Nephron (organoid): ENCODE results near the gene ALX4.

Experiments
- H3K27ac Mint-ChIP-seq, 3 experiments: 2 replicates each; pipeline ENCODE4 v1.8.0; 2020; ENCODE audit warnings: mixed read lengths in 3 of 3, mild to moderate bottlenecking in 2 of 3, moderate library complexity in 1 of 3
- H3K27me3 Mint-ChIP-seq: 2 replicates; pipeline ENCODE4 v1.8.0; 2021; ENCODE audit warnings: low read depth, mild to moderate bottlenecking, moderate library complexity, mixed read lengths
- H3K36me3 Mint-ChIP-seq: 2 replicates; pipeline ENCODE4 v1.8.0; 2020; ENCODE audit warnings: low read depth, mixed read lengths
- H3K4me1 Mint-ChIP-seq: 2 replicates; pipeline ENCODE4 v1.8.0; 2020; ENCODE audit warnings: mixed read lengths
- H3K4me3 Mint-ChIP-seq, 3 experiments: 2 replicates each; pipeline ENCODE4 v1.8.0; 2020; ENCODE audit warnings: mild to moderate bottlenecking in 3 of 3, mixed read lengths in 3 of 3, moderate library complexity in 2 of 3
- H3K9me3 Mint-ChIP-seq: 2 replicates; pipeline ENCODE4 v1.8.0; 2020; ENCODE audit warnings: mixed read lengths
- CTCF ChIP-seq, 3 experiments: fragments of 200-600 bp; sonication (generic); IDR thresholded peaks; one replicate each; pipeline ENCODE4 v1.5.0; 2021; ENCODE audit warnings: antibody characterized with exemption in 3 of 3; ENCODE audit not compliant: unreplicated experiment in 3 of 3

ALX4 gene

DNA sequence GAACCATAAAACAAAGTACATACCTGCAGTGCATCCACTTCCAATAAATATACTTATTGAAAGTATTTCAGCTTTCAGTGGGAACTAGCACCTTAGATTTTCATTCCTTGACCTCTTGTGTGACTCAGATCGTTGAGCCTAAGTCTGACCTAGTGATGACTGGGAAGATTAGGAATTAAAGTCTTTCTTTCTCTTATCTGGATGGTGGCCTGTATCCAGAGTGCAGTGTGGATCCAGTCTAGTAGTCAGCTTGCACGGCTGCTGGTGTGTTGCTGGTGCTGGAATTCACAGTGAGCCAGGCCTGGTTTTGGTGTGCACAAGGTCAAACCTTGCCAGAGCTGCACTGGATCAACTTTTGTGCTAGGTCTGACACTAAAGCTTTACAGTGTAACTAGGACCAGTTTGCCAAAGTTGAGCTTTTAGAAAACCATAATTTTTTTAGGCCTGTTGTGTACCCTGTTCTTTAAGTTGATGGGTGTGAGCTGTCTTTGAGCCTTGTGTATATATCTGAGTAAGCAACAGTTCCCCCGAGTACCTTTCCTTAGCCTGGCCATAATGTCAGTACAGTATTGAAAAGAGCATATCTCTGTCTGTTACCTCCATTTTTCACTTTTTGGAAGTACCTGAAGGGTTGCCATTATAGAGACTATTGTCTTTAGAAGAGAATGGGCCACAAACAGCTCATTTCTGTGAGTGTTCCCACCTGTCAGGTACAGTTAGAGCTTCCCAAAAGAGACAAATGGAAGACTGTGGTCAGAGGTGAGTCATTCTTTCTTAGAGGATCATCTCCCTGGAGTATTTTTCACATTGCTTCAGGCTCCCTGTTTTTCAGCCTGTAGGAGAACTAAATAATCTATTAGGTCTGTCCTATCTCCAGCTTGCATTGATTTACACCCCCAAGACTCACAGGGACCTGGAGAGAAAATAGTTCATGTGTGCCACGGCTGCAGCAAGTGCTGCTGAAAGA lies 89.8 kb downstream of the ALX4 start:
- TF ChIP-seq CTCF (IDR thresholded peaks at IDR 0.05; ENCODE audit: unreplicated experiment in 3 of 3) = no peak
- peaks cover under 1% of the 10 kb centered on the region for H3K9me3 Mint-ChIP-seq
- peak overlapping the region in 2 of 3 experiments; percentile 50 to 59 for H3K27ac Mint-ChIP-seq
- H3K27me3 Mint-ChIP-seq = no peaks in the 10 kb centered on the region
- H3K4me3 Mint-ChIP-seq = peak overlapping the region in 2 of 3 experiments; percentile 13 to 24
- peaks cover 10% of the 10 kb centered on the region for H3K36me3 Mint-ChIP-seq
- H3K4me1 Mint-ChIP-seq = peaks cover 64% of the 10 kb centered on the region

DNA sequence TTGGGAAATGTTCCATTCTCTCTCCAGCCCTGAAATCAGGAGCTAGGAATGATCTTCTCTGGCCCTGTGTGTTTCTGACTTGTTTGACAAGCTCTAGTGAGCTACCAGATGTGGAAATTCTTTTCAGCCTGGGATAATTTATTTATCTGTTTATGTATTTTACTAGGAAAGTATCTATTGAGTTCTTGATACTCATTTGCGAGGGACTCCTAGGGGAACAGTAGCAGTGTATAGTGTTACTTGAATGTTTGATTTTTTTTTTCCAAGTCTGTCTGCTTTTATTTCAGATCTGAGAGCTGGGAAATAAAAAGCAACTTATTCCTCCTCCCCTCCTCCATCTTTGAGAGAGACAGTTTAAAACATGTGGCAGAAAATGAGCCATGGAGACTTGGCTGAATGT lies 92.5 kb downstream of the ALX4 start:
- no peaks in the 10 kb centered on the region for H3K27me3 Mint-ChIP-seq
- no peak for TF ChIP-seq CTCF (IDR thresholded peaks at IDR 0.05; ENCODE audit: unreplicated experiment in 3 of 3)
- H3K9me3 Mint-ChIP-seq = peaks cover 16% of the 10 kb centered on the region
- H3K4me1 Mint-ChIP-seq = peaks cover 53% of the 10 kb centered on the region
- H3K36me3 Mint-ChIP-seq = peaks cover 28% of the 10 kb centered on the region
- H3K4me3 Mint-ChIP-seq = no peak overlapping the region
- peak overlapping the region; percentile 3 to 40 (median 14) for H3K27ac Mint-ChIP-seq

DNA sequence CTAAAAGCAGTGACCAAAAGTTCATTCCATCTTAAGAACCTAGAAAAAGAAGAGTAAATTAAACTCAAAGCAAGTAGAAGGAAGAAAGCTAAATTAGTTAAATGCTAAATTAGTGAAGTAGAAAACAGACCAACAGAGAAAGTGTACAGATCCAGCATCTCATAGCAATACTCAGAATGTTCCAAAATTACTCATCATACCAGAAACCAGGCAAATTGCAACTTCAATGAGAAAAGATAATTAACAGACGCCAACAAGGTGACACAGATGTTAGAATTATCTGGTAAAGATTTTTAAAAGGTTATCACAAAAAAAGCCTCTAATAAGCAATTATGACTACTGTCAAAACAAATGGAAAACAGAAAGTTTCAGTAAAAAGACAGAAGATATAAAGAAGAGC lies 96.8 kb downstream of the ALX4 start:
- Mint-ChIP-seq H3K27ac (no peak overlapping the region), H3K27me3 (no peaks in the 10 kb centered on the region), H3K4me3 (no peak overlapping the region), H3K9me3 (peaks cover 30% of the 10 kb centered on the region), H3K4me1 (peaks cover 19% of the 10 kb centered on the region), H3K36me3 (peaks cover 57% of the 10 kb centered on the region)
- no peak for TF ChIP-seq CTCF (IDR thresholded peaks at IDR 0.05; ENCODE audit: unreplicated experiment in 3 of 3)

DNA sequence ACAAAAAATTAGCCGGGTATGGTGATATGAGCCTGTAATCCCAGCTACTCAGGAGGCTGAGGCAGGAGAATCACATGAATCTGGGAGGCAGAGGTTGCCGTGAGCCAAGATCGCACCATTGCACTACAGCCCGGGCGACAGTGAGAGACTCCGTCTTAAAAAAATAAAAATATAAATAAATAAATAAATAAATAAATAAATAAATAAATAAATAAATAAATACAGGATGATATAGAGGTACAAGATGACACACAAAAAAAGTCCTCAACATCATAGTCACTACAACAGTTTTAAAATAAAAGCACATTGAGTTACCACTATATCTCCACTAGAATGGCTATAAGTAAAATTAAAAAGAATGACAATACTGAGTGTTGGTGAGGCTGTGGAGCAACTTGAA lies 97.8 kb downstream of the ALX4 start:
- H3K27me3 Mint-ChIP-seq = no peaks in the 10 kb centered on the region
- peaks cover 30% of the 10 kb centered on the region for H3K9me3 Mint-ChIP-seq
- no peak overlapping the region for H3K27ac Mint-ChIP-seq
- peaks cover 62% of the 10 kb centered on the region for H3K36me3 Mint-ChIP-seq
- H3K4me3 Mint-ChIP-seq = no peak overlapping the region
- TF ChIP-seq CTCF (IDR thresholded peaks at IDR 0.05; ENCODE audit: unreplicated experiment in 3 of 3) = no peak
- peaks cover 9% of the 10 kb centered on the region for H3K4me1 Mint-ChIP-seq
